Testis (tissue), 2 donors: ENCODE data around the gene MSH6.

Experiments used
- CTCF ChIP-seq, 3 experiments: fragments of 450-650 bp in 2 of 3; fragments of 200-600 bp in 1 of 3; sonication (generic) in 1 of 3; IDR thresholded peaks; one replicate each; pipeline ENCODE4 v1.5.1; 2016 to 2019; ENCODE audit warnings: antibody characterized with exemption in 3 of 3, mild to moderate bottlenecking in 2 of 3, moderate library complexity in 1 of 3
- POLR2A ChIP-seq: fragments of 450-650 bp; IDR thresholded peaks from one replicate; pipeline ENCODE4 v1.6.1; 2017; ENCODE audit warnings: antibody characterized with exemption, mild to moderate bottlenecking, moderate library complexity

- no peak for TF ChIP-seq CTCF (IDR thresholded peaks at IDR 0.05)
- TF ChIP-seq POLR2A: no peak
Observed at GRCh38 chr2:47735912-47736311, 47.0 kb upstream of the MSH6 start.
